Stimulated activated CD8-positive, alpha-beta memory T cell treated with anti-CD3 and anti-CD28 coated beads, Interleukin-4, amount 100 ng/mL, for 1 hour (primary cell): ENCODE measurements around the gene DPYD.

ENCODE experiments used
- DNase-seq, 2 donors: peaks; one replicate each; pipeline ENCODE4 v3.0.0-alpha.2; 2020; ENCODE audit warnings: low read depth in 2 of 2, low spot score in 1 of 2

The DPYD gene

GRCh38 chr1:97920832-97921571, at the start of gene DPYD:
Gene DPYD, minus strand, starts transcription at chr1:97921034. Its CDS starts 112 bp downstream, at chr1:97920922.
- peak; percentile 55 to 61 for DNase-seq

- no peak for DNase-seq
Observed at GRCh38 chr1:97960470-97960869, 39.6 kb upstream of the DPYD start.

DNA sequence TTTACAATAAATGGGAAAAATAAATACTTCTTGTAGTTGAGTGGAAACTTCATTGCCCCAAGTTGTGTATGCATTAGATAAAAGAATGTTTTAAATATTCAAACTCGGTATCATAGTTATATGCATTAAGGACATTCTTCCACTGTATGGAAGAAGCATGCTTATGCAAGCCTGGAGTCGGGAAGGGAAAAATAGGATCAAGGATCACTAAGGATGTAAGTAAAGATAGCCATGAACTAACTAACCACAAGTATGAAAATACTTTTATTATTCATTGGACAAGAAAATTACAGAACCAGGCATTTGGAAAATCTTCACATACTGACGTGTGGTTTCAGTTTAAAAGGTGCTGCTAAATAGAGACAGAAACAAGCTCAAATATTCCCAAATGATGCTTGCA, 26.9 kb upstream of the DPYD start:
- DNase-seq = no peak

GRCh38 chr1:97943354-97943753, 22.5 kb upstream of the DPYD start:
- no peak for DNase-seq

DNA sequence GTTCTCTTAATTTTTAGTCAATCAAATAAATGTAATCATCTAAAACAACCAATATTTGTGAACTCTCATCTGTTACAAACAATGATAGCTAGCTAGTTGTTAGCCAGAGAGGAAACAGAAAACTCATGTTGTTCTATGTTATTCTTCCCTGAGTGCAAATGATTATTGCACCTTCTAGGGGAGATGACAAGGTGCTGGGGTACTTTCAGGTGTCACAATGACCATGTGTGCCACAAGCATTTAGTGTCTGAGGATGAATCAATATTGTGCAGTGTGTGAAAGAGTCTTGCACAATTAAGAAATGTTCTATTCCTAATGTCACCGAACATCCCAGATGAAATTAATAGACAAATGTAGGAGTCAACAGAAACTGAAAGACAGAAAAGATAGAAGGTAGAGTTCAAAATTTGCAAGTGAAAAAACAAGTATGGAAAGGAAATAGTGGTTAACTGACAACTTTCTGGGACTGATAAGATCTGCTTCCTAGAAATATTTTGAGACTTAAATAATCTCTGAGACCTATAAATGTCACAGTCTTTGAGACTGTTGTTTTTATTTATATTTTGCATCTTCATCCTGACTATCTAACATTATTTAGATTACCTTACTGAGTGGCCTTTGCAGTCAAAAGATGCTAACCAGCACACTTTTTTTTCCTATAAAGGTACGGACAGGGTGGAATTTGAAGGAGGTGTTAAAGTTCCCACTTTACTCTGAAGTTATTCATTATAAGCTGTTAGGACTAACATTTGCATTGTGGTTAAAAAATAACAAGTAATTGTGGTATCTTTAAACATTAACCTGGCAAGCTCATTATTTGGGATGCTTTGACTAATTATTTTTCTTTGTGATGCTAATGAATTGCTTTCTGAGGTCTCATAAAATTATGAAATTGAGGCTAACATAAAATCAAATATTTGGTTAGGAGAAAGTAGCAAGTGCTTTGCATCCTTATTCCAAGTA, 21.6 kb upstream of the DPYD start:
- DNase-seq = no peak

DNA sequence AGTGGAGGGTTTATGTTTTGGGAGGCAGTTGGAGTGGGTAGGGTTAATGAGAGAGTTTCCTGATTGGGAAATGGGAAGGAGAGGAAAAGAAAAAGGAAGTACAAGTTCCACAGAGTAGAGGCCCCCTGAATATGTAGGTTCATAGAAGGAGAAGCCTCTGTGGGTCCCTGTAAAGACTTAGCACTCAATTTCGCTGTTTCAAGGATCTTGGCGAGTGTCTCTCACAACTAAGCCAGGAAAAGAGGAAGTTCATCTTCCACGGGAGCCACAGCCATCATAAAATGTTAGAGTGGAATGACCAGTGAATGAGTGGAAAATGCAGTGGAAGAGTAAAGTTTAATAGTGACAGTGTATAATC, 17.4 kb upstream of the DPYD start:
- no peak for DNase-seq

GRCh38 chr1:97936976-97937375, 16.1 kb upstream of the DPYD start:
- DNase-seq = no peak

DNA sequence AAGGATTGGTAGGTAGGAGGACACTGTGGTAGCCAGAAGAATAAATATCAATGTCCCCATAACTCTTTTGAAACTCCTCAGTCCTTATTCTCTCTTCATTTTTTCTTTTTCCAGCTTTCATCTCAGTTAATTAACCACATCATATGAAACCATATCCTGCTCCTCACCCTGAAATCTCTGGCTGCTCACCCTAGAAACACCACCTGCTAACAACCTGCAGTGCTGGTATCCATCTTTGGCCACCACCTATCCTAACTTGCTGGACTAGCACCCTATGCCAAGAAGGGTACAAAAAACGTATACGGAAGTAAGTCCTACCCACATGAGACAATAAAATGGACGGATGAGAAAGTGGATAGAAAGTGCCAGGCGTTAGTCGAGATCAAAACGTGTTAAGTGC, 13.7 kb upstream of the DPYD start:
- no peak for DNase-seq

DNA sequence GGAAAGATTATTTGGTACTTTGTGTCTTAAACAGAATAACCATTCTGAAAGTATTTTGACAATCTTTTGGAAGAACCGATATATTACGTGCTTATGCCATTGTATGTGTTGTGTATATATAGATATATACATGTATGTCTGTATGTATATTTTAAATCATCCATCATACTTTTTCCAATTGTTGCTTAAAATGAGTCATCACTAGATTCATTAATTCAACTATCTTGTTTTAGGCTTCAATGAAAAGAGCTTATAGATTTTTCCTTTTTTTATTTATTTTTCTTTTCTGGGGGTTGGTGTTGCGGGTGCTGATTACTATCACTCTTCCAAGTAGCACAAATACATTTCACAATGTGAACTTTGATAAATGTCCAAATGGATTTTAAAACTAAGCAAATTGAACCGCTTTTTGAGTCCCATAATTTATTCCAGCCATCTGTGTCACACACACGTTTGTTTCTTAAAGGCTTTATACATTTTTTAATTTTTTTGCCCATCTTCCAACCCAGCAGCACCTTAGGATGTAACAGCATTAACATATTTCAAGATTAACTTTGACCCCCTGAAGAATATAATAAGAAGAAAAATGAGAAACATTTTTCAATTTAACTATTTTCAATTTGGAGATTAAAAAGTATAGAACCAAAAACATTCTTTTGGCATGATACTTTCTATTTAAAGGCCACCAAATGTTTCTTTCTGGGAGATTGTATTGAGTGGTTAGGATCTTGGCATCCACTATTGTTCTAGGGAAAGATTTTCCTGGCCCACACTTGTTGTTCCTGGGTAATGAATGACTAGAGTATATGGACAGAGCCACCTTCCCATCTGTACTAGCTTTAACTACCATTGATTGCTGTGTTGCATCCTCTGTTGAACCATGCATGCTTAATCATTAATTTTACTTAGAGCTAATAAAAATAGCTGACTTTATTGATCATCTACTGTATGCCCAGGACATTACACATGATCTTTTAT, 9.3 kb upstream of the DPYD start:
- DNase-seq = no peak

- no peak for DNase-seq
Observed at GRCh38 chr1:97926017-97926708, 5.3 kb upstream of the DPYD start.

DNA sequence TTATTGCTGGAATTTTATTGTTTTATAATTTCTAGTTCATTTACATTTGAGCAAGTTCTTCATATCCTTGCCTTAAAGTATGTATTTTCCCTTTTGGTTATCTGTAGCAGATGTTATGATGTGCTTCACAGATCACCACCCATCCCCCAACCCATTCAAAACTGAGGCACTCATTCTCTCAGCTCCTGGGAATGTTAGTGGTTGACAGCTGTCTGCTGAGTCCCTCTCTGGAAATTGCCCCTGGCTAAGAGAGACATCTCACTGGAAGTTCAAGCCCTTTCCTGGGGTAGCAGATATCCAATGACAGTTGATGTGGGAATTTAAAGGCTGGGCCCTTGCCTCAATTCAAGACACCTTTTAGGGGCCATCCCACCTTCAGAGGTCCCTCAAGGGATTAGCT, 4.3 kb upstream of the DPYD start:
- no peak for DNase-seq

DNA sequence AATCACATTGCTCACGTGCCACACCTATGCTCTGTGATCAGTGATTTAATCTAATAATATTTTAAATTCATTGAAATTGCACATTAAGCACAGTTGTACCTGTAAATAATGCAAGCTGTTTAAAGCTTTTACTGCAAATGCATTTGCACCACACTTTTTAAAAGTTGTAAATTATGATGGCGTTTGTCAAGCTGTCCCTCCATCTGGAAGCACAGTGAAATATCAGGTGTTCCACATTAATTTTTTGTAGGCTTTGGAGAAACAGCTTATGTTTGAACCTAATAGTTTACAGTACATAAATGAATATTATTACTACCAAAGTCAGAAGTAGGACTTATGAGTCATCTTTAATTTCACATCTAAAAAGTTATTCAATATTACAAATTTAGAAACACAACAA, 3.0 kb upstream of the DPYD start:
- DNase-seq = no peak

DNA sequence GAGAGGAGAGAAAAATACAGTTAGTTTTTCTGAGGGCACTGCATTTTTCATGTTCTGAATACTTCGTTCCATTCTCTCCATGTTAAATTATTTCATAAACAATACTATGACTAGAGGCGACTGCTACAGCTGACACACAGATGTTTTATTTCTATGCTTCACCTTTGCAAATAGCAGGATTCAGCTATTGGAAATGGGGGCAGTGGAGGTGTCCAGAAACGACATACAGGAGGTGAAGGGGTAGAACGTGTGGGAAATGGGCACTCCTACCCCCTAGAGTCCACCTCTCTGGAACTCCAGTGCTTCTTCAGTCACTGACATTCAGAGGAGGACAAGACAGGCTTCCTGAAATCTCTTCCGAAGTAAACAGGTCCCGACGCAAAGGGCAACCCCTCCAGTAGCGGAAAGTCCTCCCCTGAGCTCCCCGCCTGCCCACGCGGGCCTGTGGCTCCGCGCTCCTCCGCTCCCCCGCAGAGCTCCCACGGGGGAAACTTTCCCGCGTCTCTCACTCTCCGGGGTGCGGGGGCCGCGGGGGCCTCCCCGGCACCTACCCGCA, 480 bp downstream of the DPYD start:
- no peak for DNase-seq

GRCh38 chr1:97919585-97920261, 1.1 kb downstream of the DPYD start:
- no peak for DNase-seq

DNA sequence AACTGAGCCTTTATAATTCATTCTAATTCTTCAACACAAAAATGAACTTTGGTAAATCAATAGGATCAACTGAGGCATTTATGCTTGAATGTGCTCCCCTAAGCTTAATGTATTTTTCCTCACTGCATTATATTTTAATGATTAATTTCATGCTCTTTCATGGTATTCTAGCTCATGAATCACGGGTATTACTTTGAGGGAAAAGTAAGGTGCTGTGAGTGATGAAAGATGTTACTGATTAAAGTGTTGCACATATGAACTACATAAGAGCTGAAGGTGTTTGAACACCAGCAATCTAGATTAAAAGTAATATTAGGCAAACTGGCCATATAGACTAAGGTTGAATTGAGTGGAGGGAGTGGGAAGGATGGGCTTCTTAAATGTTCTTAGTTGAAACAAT, 1.9 kb downstream of the DPYD start:
- no peak for DNase-seq

DNA sequence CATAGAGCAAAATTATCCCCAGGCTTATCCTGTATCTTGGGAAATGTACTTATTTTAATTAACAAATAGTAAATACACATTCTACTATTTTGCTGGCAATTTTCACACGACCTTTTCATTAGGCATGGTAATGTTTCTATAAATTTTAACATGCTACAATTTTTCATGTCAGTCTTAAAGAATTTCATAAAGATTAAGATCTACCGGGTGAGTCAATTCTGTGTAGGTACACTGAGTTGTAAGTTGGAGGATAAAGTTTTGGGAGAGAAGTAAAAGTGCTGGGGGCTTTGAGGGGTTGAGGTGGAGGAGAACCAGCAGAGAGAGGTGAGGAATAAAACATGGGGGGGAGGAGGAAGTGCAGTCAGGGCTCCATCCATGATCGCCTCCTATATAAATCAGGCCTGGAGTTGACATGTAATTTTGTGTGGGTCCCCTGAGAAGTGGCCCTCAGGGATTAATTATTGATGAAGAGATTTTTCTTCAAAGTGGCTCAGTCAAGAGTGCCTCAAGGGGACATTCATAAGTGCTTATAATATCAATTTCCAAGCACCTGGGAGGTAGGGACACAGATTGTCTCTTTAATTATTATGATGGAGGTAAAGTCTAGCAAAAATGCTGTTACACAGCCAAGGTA, 7.2 kb downstream of the DPYD start:
- no peak for DNase-seq

DNA sequence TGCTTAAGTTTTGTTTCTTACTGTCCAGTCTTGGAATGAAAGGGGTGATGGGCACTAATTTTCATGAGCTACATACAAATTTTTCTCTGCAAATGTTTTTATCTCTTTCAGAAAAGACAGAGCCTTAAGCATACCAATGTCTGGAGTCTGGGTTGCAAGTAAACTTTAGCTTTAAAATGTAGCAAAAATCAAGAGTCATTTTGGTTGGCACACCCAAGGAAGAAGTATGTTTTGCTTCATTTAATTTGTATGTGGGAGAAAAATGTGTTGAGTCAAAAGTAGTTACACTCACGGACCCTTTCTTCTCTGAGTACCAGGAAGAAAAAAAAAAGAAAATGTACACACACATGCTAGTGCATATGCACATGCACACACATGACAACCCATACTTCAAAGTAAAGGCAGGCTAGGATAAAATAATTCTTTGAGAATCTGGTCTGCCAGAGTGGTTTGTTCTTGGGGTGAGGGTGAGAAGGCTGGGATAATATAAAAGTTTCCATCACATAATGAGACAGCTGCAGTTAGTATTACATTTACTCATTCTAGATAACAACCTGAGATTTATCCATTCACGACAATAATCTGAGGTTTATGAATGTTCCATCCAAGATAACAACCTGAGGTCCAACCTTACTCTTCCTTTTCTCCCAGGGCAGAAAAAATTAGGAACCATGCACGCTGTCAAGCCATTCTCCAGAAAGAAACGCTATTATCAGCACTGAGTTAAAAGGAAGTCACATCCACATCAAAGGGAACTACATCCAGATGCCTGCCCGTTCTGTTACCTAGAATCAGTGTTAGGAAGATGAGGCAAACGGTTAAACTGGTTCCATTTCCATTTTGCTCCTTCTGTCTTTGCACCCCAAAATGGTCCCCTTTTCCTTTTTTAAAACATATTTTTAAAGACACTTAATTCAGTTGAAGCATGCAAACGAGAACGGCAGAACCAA, 9.3 kb downstream of the DPYD start:
- no peak for DNase-seq

DNA sequence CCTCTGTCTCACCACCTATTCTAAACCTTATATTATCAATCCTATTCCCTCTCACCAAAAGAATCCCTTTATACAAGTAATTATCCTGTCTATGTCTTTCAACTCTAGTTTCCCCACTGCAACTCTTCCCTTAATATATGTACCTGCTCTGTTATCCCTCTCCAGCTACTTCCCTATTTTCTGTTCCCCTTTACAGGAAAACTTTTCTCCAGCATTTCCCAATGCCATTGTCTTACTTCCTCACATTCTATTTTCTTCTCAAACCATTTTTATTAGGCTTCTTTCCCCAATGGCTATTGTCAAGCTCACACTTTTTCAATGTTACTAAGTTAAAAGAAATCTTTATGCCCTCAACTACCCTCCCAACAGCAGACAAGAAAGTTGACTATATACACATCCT, 11.6 kb downstream of the DPYD start:
- DNase-seq = no peak
